ENCODE data around the gene CDC42EP4. TPM values are rescaled to one million over a fixed set of nuclear protein-coding genes. Genes with fewer than 3 reads are reported as not detected.

CDC42EP4 gene, protein sequence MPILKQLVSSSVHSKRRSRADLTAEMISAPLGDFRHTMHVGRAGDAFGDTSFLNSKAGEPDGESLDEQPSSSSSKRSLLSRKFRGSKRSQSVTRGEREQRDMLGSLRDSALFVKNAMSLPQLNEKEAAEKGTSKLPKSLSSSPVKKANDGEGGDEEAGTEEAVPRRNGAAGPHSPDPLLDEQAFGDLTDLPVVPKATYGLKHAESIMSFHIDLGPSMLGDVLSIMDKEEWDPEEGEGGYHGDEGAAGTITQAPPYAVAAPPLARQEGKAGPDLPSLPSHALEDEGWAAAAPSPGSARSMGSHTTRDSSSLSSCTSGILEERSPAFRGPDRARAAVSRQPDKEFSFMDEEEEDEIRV
- 10 to 100 TPM; 33.0 to 94.6 (median 69.7) TPM for total RNA-seq

DNA sequence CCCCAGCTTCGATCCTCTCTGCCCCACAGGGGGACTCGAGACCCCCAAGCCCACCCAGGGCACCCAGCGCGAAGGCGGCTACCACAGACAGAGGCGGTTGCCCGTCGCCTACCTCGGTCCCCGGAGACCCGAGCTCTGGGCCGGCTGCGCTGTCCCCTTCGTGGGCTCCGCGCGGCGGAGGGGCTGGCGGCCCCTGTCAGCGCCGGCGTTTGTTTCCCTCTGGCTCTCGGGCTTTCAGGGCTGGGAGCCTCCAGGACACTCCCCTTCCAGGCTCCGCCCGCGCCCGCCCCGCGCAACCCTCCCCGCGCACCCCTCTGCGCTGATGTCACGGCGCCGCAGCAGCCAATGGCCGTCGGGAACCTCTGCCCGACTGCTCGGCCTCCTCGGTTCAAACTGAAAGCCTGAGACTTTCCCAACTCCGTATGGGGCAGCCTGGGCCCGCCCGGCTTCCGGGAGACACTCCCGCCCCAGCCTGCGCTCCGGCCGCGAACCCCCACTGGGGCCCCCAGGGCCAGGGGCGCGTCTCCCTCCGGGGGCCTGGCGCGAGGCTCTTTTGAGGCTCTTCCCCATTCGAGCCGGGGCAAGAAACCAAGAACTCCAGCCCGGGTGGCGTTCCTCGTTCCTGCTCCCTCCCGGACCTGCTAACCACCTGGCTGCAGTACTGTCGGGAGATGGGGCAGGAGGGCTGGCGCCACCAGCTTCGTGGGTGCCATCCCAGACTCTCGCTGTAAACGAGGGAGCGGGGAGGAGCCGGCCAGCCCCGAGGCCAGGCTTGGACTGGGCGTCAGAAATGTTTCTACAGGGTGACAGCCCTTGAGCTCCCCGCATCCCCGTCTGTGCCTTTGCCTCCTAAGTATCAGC lies at the start of gene CDC42EP4:
TSS of gene CDC42EP4 (minus strand) at position 221 of the 861 bp plus-strand sequence. CDS start 25,501 bp downstream, outside the sequence.
- DNase-seq (ENCODE audit: low spot score in 2 of 2), result peak; percentile 94 to 99
- TF ChIP-seq, protein P1, sequence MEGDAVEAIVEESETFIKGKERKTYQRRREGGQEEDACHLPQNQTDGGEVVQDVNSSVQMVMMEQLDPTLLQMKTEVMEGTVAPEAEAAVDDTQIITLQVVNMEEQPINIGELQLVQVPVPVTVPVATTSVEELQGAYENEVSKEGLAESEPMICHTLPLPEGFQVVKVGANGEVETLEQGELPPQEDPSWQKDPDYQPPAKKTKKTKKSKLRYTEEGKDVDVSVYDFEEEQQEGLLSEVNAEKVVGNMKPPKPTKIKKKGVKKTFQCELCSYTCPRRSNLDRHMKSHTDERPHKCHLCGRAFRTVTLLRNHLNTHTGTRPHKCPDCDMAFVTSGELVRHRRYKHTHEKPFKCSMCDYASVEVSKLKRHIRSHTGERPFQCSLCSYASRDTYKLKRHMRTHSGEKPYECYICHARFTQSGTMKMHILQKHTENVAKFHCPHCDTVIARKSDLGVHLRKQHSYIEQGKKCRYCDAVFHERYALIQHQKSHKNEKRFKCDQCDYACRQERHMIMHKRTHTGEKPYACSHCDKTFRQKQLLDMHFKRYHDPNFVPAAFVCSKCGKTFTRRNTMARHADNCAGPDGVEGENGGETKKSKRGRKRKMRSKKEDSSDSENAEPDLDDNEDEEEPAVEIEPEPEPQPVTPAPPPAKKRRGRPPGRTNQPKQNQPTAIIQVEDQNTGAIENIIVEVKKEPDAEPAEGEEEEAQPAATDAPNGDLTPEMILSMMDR (IDR thresholded peaks at IDR 0.05), result no peak
- TF ChIP-seq POLR2A (IDR thresholded peaks at IDR 0.05), result peak in 1 of 2 donors; percentile 93
- intact Hi-C loops (cut with DNase I; ENCODE audit: low total_unique reads), result no loop called here

DNA sequence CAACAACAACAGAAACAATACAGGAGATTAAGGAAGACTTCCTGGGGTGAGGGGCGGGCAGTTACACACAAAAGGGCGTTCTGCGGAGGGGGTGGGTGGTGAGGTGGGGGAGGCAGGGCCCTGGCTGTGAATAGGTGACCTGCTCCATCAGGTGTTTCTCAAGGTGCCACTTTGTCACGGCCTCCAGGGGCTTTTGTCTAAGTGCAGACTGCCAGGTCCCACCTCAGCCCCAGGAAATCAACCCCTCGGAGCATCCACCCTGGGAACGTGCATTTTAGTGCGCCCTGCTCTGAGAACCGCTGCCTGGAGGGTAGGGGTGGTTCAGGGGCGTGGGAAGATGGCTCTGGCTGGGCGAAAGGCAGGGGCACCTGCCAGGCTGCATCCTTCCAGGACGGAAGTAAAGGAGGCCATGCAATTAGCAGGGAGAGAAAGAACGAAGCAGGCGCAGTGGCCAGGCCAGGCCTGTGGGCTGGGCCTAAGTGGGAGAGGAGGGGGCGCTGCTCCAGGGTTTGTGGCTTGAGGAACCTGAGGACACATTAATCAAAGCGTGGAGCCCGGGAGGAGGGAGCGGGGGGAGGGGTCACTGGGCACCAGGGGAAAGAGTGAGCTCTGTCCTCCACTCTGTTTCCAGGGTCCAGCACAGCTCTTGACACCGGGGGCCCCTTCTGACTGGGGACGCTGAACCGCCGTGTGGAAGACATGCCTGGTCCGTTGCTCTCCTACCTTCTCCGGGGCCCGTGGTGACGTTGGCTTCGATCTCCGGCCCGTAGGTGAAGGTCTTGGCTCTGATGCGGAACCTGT lies 49.4 kb upstream of the CDC42EP4 start:
- intact Hi-C loops (cut with DNase I; ENCODE audit: low total_unique reads), result no loop called here
- TF ChIP-seq, protein P1 (IDR thresholded peaks at IDR 0.05), result no peak
- TF ChIP-seq POLR2A (IDR thresholded peaks at IDR 0.05), result no peak
- DNase-seq (ENCODE audit: low spot score in 2 of 2), result no peak
- WGBS, 2 donors, result 84 to 86% methylated on average over 28 to 29 of the region's 29 CpGs
- no peak overlapping the region for H3K4me3 ChIP-seq (ENCODE audit: low read depth, poor library complexity, severe bottlenecking)

More for the DNA sequence above, at the start of gene CDC42EP4:
- WGBS, 2 donors, result 1 to 2% methylated on average over 40 to 47 of the region's 71 CpGs
- H3K4me3 ChIP-seq (ENCODE audit: low read depth, poor library complexity, severe bottlenecking), result peak within 1 kb of the TSS; percentile 81

DNA sequence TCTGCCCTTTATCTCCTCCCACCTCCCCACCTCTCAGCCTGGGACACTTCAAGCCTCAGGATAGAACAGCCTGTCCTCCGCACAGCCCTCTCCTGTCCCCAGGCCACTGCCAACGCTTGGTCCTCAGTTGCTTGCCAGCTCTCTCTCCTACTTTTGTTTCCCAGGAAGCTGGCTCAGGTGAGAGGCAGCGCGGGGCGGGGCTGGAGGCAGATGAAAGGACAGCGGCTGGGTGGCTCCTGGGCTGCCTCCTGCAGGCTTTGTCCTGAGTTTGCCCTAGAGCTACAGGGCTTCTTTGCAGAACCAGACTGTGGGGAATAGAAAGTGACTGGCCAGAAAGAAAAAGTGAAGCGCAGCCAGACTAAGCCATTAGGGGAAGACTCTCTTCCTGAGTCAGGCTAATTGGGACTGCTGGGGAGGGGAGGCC lies 48.2 kb upstream of the CDC42EP4 start:
- DNase-seq (ENCODE audit: low spot score in 2 of 2), result no peak
- TF ChIP-seq POLR2A (IDR thresholded peaks at IDR 0.05), result no peak
- TF ChIP-seq, protein P1 (IDR thresholded peaks at IDR 0.05), result no peak
- H3K4me3 ChIP-seq (ENCODE audit: low read depth, poor library complexity, severe bottlenecking), result no peak overlapping the region
- 52 to 54% methylated on average over 7 of the region's 7 CpGs for WGBS, 2 donors
- intact Hi-C loops (cut with DNase I; ENCODE audit: low total_unique reads), result no loop called here

DNA sequence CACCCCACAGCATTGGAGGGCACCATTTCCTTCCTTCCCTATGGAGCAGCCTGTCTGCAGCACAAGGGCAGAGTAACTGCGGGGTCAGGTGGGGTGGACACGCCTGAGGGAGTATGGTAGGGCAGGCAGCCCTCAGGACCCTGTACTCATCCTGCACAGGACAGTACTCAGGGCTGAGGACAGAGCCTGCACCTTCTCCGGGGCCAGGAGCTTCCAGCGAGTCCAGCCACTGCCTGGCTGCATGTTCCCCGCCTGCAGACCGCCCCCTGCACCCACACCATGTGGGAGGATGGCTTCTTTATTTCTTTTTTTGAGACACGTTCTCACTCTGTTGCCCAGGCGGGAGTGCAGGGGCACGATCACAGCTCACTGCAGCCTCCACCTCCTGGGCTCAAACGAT lies 47.6 kb upstream of the CDC42EP4 start:
- intact Hi-C loops (cut with DNase I; ENCODE audit: low total_unique reads), result no loop called here
- WGBS, 2 donors, result 88% methylated on average over 10 of the region's 10 CpGs
- DNase-seq (ENCODE audit: low spot score in 2 of 2), result no peak

DNA sequence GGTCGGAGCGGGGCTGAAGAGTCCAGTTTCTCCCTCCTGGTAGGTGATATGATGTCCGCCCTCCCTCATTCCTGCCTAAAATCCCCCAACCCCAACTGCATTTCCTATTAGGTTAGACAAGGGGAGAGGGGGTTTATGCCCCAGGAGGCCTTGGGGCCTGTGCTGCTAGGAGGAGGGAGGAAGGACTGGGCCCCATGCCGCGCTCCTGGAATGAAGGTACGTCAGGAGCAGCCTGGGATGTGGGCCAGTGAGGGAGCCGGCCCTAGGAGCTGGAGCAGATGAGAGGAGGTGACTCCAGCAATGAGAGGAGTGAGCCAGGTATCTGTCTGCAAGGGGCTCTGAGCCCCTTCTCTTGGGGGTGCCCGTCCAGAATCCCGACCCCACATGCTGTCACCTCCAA lies 46.9 kb upstream of the CDC42EP4 start:
- intact Hi-C loops (cut with DNase I; ENCODE audit: low total_unique reads), result no loop called here
- no peak for DNase-seq (ENCODE audit: low spot score in 2 of 2)
- TF ChIP-seq POLR2A (IDR thresholded peaks at IDR 0.05), result no peak
- TF ChIP-seq, protein P1 (IDR thresholded peaks at IDR 0.05), result no peak
- 90% methylated on average over 8 to 9 of the region's 9 CpGs for WGBS, 2 donors
- no peak overlapping the region for H3K4me3 ChIP-seq (ENCODE audit: low read depth, poor library complexity, severe bottlenecking)

More for the DNA sequence above, 47.6 kb upstream of the CDC42EP4 start:
- no peak overlapping the region for H3K4me3 ChIP-seq (ENCODE audit: low read depth, poor library complexity, severe bottlenecking)
- no peak for TF ChIP-seq POLR2A (IDR thresholded peaks at IDR 0.05)
- TF ChIP-seq, protein P1 (IDR thresholded peaks at IDR 0.05), result no peak
